Measurements from ENCODE around the gene PSTPIP1.

The PSTPIP1 gene

GRCh38 chr15:76998663-76999285 lies 3.8 kb downstream of the PSTPIP1 start:
- H3K4me3 ChIP-seq (ENCODE audit: low read length): no peak overlapping the region
- no peak for TF ChIP-seq ZNF274 (IDR thresholded peaks at IDR 0.05; ENCODE audit: low read depth, low read length)

GRCh38 chr15:76999996-77000395 lies 5.1 kb downstream of the PSTPIP1 start:
- TF ChIP-seq ZNF274 (IDR thresholded peaks at IDR 0.05; ENCODE audit: low read depth, low read length): no peak
- no peak overlapping the region for H3K4me3 ChIP-seq (ENCODE audit: low read length)

DNA sequence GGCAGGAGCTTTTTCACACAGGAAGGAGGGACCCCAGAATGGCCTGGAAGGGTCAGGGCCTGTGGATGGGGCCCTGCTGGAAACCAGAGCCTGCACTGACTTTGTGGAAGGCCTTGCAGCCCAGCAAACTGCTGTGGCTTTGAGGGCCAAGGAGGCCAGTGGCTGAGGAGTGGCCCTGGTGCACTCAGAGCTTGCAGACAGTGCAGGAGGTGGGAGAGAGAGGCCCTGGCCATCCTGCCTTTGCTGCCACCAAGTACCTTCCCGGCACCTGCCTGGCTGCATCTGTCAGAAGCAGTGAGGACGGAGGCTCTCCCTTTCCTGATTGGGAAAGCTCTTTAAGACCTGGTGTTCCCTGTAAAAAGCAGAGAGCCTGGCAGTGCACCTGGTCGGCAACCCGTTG lies 6.4 kb downstream of the PSTPIP1 start:
- H3K4me3 ChIP-seq (ENCODE audit: low read length): no peak overlapping the region
- no peak for TF ChIP-seq ZNF274 (IDR thresholded peaks at IDR 0.05; ENCODE audit: low read depth, low read length)

DNA sequence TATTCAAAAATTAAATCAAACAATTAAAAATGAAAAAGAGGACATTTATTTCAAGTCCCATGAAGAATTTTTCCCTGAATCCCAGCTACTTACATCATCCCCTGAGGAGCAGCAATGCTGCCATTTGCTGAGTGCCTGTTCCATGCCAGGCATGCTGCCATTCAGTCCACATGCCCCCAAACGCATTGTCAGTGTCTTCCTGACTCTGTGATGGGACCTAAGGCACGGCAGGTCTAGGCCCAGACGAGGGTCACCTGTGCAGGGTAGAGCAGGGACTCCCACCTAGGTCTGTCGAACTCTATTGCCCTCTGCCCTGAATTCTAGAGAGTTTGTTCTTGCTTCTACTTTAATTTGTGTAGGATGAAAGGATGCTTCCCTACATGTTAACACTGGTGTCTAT lies 7.0 kb downstream of the PSTPIP1 start:
- H3K4me3 ChIP-seq (ENCODE audit: low read length): no peak overlapping the region
- no peak for TF ChIP-seq ZNF274 (IDR thresholded peaks at IDR 0.05; ENCODE audit: low read depth, low read length)

GRCh38 chr15:77002436-77002835 lies 7.5 kb downstream of the PSTPIP1 start:
- no peak for TF ChIP-seq ZNF274 (IDR thresholded peaks at IDR 0.05; ENCODE audit: low read depth, low read length)
- peak overlapping the region; percentile 2; the same call in 1 of the 2 replicates for H3K4me3 ChIP-seq (ENCODE audit: low read length)

DNA sequence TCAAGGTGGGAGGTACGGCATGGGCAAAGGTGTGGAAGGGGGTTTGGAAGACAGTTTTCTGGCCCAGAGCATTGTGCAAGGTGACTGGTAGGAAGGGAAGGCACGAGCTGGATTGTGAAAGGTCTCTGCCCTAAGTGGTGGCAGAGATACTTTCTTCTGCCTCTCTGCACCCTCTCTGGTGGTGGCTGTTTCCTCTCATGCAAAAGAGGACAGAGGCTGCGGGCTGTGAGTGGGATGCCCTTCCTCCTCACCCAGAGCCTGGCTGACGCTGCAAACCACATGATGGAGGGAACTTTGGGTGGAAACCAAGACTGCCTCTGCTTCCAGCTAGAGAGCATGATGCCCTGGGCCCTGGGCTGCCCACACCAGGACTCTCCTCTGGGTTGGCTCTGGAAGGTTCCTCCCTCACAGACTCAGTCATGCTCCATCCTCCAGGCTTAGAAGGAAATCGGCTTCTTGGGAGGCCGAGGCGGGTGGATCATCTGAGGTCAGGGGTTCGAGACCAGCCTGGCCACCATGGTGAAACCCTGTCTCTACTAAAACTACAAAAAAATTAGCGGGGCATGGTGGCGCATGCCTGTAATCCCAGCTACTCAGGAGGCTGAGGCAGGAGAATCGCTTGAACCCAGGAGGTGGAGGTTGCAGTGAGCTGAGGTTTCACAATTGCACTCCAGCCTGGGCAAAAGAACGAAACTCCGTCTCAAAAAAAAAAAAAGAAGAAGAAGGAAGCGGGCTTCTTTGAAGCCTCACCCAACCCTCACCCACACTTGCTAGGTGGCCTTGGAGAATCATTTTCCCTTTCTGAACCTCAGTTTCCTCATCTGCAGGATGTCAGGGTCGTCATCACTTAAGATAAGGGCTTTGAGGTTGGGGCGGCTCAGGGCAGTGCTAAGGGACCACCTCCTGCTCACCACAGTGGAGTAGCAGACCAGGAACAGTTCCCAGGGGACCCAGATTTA lies 8.3 kb downstream of the PSTPIP1 start:
- peak overlapping the region; percentile 2; the same call in 1 of the 2 replicates for H3K4me3 ChIP-seq (ENCODE audit: low read length)
- TF ChIP-seq ZNF274 (IDR thresholded peaks at IDR 0.05; ENCODE audit: low read depth, low read length): no peak

- no peak overlapping the region for H3K4me3 ChIP-seq (ENCODE audit: low read length)
- no peak for TF ChIP-seq ZNF274 (IDR thresholded peaks at IDR 0.05; ENCODE audit: low read depth, low read length)
Measured at GRCh38 chr15:77004189-77004588, 9.3 kb downstream of the PSTPIP1 start.

DNA sequence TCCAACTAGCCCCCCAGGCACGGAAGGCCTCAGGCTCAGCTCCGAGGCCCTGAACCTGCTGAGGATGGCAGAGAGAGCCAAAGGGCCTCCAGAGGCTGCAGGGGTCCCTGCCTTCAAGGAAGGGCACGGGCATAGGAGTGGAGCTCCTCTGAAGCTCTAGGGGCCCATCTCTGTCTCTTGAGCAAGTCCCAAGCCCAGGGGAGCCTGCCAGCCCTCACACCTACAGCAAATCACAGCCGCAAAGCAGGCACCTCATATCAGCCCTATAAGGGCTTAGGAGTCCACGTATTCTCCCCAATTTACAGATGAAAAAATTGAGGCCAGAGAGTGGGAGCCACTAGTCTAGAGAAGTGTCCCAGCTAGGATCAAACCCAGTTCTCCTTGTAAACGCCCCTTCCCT lies 14.2 kb downstream of the PSTPIP1 start:
- TF ChIP-seq ZNF274 (IDR thresholded peaks at IDR 0.05; ENCODE audit: low read depth, low read length): no peak
- H3K4me3 ChIP-seq (ENCODE audit: low read length): no peak overlapping the region

DNA sequence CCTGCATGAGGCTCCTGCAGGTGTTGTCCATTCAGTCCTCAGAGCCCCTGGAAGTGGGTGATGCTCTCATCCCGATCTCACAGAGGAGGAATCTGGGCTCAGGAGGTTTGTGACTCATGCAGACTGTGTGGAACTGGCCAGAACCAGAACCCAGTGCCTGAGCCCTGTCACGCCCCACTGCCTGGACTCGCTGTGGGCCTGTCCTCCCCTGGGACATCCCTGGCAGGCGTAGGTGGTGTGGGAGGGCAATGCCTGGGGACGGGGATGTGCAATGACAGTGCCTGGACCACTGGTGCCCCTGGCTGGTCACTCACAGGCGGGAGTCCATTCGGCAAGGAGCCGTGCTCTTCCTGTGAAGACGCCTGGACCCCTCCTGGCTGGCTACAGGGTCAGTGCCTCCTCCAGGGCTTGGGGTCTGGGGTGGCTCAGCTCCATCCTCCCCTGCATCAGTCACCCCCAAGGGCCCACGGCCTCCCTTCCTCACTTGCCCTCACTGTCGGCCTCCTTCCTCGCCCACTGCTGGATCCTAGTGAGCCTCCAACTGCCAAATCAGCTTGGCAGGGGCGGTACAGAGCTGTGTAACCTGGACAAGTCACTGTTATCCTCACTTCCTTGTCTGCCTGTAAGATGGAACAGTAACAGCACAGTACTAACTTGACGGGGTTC lies 14.9 kb downstream of the PSTPIP1 start:
- H3K4me3 ChIP-seq (ENCODE audit: low read length): no peak overlapping the region
- no peak for TF ChIP-seq ZNF274 (IDR thresholded peaks at IDR 0.05; ENCODE audit: low read depth, low read length)

- no peak for TF ChIP-seq ZNF274 (IDR thresholded peaks at IDR 0.05; ENCODE audit: low read depth, low read length)
- H3K4me3 ChIP-seq (ENCODE audit: low read length): no peak overlapping the region
Measured at GRCh38 chr15:77010312-77010686, 15.4 kb downstream of the PSTPIP1 start.

DNA sequence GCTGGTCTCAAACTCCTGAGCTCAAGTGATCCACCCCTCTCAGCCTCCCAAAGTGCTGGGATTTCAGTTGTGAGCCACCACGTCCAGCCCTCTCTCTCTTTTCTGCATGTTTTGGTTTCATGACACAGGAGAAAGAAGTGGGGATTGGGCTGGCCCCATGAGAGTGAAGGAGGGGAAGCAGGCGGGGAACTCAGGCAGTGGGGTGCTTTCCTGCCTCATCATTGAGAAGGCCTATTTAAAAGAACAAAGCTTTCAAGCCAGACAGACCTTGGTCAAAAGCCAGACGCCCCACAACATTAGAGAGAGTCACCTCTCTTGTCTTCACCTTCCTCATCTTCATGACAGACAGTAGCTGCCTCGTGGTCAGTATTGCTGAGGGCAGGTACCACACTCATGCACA lies 15.9 kb downstream of the PSTPIP1 start:
- no peak overlapping the region for H3K4me3 ChIP-seq (ENCODE audit: low read length)
- TF ChIP-seq ZNF274 (IDR thresholded peaks at IDR 0.05; ENCODE audit: low read depth, low read length): no peak

GRCh38 chr15:77012117-77012712 lies 17.3 kb downstream of the PSTPIP1 start:
- H3K4me3 ChIP-seq (ENCODE audit: low read length): no peak overlapping the region
- no peak for TF ChIP-seq ZNF274 (IDR thresholded peaks at IDR 0.05; ENCODE audit: low read depth, low read length)

- H3K4me3 ChIP-seq (ENCODE audit: low read length): no peak overlapping the region
- no peak for TF ChIP-seq ZNF274 (IDR thresholded peaks at IDR 0.05; ENCODE audit: low read depth, low read length)
Measured at GRCh38 chr15:77012868-77013267, 17.9 kb downstream of the PSTPIP1 start.

GRCh38 chr15:77013776-77014131 lies 18.8 kb downstream of the PSTPIP1 start:
- no peak for TF ChIP-seq ZNF274 (IDR thresholded peaks at IDR 0.05; ENCODE audit: low read depth, low read length)

More at GRCh38 chr15:77013776-77014131, 18.8 kb downstream of the PSTPIP1 start:
- H3K4me3 ChIP-seq (ENCODE audit: low read length): no peak overlapping the region
